Psoas muscle (tissue), 8 donors: ENCODE data around the gene SP9. TPM values are rescaled to one million over a fixed set of nuclear protein-coding genes. Genes with fewer than 3 reads are reported as not detected.

Experiments
- ATAC-seq, 4 donors: fragments of 200-7000 bp; cut with Tn5 transposase; one replicate each; pipeline ENCODE4 v1.9.1; 2020; ENCODE audit warnings: moderate library complexity in 3 of 4, mild to moderate bottlenecking in 2 of 4
- DNase-seq, 2 donors: peaks; one replicate each; pipeline ENCODE4 v3.0.0-alpha.2; 2020
- H3K27ac ChIP-seq: fragments of 200-600 bp; one replicate; pipeline ENCODE4 v1.8.0; 2022
- H3K27me3 ChIP-seq, 3 donors: fragments of 200-600 bp in 1 of 3; one replicate each; pipeline versions ENCODE4 v1.6.1 to v1.8.0; 2013 to 2022; ENCODE audit warnings: low read length in 2 of 3, mild to moderate bottlenecking in 2 of 3, moderate library complexity in 1 of 3; ENCODE audit not compliant: insufficient read depth in 3 of 3
- H3K36me3 ChIP-seq, 2 donors: fragments of 200-600 bp in 1 of 2; one replicate each; pipeline versions ENCODE4 v1.6.1 to v1.8.0; 2013 to 2022; ENCODE audit warnings: low read depth in 1 of 2, mild to moderate bottlenecking in 1 of 2, moderate library complexity in 1 of 2; ENCODE audit not compliant: insufficient read depth in 1 of 2
- H3K4me1 ChIP-seq: fragments of 200-600 bp; one replicate; pipeline ENCODE4 v1.8.0; 2022
- H3K4me3 ChIP-seq: fragments of 200-600 bp; one replicate; pipeline ENCODE4 v1.8.0; 2022; ENCODE audit warnings: mild to moderate bottlenecking
- H3K9me3 ChIP-seq: fragments of 200-600 bp; one replicate; pipeline ENCODE4 v1.8.0; 2022
- WGBS, 3 donors: extraction: QIAGEN DNeasy Blood & Tissue Kit; methylation state at CpG; one replicate each; pipeline versions ENCODE4 v1.1.6 to v1.1.7; 2013; 5-methylcytosine and 5-hydroxymethylcytosine counted together
- intact Hi-C, 2 donors: fragments of 100-400 bp; cut with DNase I; formaldehyde crosslinking; loops; one replicate each; pipeline versions ENCODE4 v1.11.0 to v1.14.2; 2022
- polyA plus RNA-seq, 3 donors: library from polyadenylated mRNA; stranded (reverse); fragments of 200-250 nt; gene quantifications; one replicate each; pipeline ENCODE4 v1.2.3, GENCODE V29; 2013
- total RNA-seq, 4 donors: library from RNA; stranded (reverse); fragmentation: NEBNext Ultra II Directional in 2 of 4; extraction: Animal tissue kit (Norgen Biotek cat#: 25700) in 2 of 4; gene quantifications; one replicate each; pipeline versions ENCODE4 v1.2.1 to v1.2.4, GENCODE V29; 2021 to 2023
- TF ChIP-seq, protein P1 (sequence below): fragments of 200-600 bp; IDR thresholded peaks from one replicate; pipeline ENCODE4 v1.8.0; 2022; ENCODE audit warnings: antibody characterized with exemption
- donor health status: healthy with polysubstance abuse.
- donor health status: DM: no; HTN: no; CAD: no; lungs with moderate emphysema.
- donor health status: Bipolar disorder and iron deficiency.
- donor health status: healthy.
- donor health status: DM: yes; HTN: yes; CAD: no.
- donor health status: DM: no; HTN: no; CAD: no.
- donor health status: DM: no; HTN: no; CAD: no.
- donor health status: DM: yes; HTN: yes; CAD: no.

SP9 gene
- total and polyA plus RNA-seq, 7 donors, result 0.03 to 0.95 (median 0.36) TPM; not detected in 3

DNA sequence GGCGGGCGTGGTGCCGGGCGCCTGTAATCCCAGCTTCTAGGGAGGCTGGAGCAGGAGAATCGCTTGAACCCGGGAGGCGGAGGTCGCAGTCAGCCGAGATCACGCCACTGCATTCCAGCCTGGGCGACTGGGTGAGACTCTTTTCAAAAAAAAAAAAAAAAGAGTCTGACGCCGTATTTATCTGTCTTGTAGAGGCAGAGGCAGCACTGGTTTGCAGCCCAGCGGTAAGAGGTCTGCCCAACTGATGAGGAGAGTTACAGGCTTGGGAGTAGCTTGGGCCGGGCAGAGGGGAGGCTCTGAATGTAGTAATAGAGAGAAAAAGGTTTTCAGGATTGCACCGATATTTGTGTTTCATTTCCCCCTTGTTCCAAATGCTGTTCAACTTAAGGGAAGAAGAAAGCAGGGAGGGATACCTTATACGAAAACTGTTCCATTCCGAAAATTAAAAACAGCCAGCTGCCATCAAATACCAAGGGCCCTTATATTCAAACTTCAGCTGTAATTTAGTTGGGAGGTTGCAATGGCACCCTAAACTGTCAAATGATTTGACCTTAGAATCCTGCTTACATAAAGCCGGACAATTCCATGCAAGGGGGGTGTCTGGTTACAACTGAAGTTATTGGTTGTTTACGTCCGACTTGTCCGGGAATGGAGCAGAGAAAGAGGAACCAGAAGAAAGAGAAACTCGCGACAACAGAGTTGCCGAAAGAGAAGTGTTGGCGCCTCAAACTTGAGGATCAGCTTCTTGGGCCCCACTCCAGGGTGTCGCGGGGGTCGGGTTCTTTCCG, 9.2 kb upstream of the SP9 start:
- ATAC-seq (peak in 1 of 4 donors; percentile 14), DNase-seq (no peak)
- TF ChIP-seq, protein P1, sequence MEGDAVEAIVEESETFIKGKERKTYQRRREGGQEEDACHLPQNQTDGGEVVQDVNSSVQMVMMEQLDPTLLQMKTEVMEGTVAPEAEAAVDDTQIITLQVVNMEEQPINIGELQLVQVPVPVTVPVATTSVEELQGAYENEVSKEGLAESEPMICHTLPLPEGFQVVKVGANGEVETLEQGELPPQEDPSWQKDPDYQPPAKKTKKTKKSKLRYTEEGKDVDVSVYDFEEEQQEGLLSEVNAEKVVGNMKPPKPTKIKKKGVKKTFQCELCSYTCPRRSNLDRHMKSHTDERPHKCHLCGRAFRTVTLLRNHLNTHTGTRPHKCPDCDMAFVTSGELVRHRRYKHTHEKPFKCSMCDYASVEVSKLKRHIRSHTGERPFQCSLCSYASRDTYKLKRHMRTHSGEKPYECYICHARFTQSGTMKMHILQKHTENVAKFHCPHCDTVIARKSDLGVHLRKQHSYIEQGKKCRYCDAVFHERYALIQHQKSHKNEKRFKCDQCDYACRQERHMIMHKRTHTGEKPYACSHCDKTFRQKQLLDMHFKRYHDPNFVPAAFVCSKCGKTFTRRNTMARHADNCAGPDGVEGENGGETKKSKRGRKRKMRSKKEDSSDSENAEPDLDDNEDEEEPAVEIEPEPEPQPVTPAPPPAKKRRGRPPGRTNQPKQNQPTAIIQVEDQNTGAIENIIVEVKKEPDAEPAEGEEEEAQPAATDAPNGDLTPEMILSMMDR, result no peak
- Histone ChIP-seq H3K27ac (no peak overlapping the region), H3K4me3 (peak overlapping the region; percentile 75), H3K9me3 (no peaks in the 10 kb centered on the region), H3K4me1 (peaks cover 13% of the 10 kb centered on the region), H3K27me3 (peaks cover 0 to 43% (median 14%) of the 10 kb centered on the region in 3 donors), H3K36me3 (no peaks in the 10 kb centered on the region)
- intact Hi-C loops, result no loop called here
- WGBS, 3 donors, result 57 to 60% (median 58%) methylated on average over 30 of the region's 30 CpGs

DNA sequence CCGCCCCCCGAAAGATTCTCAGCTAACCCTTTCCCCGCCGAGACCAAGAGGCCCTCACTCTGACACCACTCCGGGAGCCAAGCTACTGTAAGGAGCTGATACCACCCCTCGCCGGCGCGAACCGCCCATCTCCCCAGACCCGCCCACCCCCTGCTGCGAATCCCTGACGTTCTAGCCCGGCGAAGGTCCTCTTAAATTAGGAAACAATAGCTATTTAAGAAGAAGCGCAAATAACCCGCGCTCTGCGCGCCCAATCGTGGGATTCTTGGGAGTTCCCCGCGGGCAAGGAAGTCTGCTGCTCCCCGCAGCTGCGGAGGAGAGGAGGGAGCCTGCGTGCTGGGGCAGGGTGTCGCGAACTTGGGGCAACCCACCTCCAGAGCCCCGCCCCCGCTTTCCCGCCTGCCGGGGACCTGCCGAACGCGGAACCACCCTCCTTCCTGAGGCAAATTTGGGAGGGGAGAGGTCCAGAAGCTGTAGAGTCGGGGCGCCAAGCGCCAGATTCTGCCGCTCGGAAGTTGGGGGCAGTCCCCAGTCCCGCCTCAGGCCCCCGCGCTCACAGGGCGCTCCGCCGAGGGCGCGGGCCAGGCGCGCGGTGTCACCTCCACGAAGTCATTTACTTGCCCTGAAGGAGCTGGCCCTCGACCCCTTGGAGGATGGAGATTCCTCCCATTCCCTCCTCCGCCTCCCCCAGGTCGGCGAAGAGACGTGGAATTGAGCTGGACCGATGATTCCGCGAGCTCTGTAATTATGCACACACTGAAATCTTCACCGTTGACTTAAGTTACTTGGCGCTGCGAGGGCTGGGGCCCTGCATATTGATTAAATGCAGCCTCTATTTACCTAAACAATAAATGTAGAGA, 8.4 kb upstream of the SP9 start:
- ATAC-seq, result peak; percentile 38 to 71 (median 48)
- peak overlapping the region; percentile 75 for H3K4me3 ChIP-seq
- intact Hi-C loops, result no loop called here
- H3K27me3 ChIP-seq, result peaks cover 0 to 50% (median 15%) of the 10 kb centered on the region in 3 donors
- TF ChIP-seq, protein P1, result no peak
- peaks cover 13% of the 10 kb centered on the region for H3K4me1 ChIP-seq
- H3K9me3 ChIP-seq, result no peaks in the 10 kb centered on the region
- H3K36me3 ChIP-seq, result no peaks in the 10 kb centered on the region
- peak; percentile 16 to 57 for DNase-seq
- no peak overlapping the region for H3K27ac ChIP-seq
- WGBS, 3 donors, result 1% methylated on average over 51 to 63 of the region's 63 CpGs

DNA sequence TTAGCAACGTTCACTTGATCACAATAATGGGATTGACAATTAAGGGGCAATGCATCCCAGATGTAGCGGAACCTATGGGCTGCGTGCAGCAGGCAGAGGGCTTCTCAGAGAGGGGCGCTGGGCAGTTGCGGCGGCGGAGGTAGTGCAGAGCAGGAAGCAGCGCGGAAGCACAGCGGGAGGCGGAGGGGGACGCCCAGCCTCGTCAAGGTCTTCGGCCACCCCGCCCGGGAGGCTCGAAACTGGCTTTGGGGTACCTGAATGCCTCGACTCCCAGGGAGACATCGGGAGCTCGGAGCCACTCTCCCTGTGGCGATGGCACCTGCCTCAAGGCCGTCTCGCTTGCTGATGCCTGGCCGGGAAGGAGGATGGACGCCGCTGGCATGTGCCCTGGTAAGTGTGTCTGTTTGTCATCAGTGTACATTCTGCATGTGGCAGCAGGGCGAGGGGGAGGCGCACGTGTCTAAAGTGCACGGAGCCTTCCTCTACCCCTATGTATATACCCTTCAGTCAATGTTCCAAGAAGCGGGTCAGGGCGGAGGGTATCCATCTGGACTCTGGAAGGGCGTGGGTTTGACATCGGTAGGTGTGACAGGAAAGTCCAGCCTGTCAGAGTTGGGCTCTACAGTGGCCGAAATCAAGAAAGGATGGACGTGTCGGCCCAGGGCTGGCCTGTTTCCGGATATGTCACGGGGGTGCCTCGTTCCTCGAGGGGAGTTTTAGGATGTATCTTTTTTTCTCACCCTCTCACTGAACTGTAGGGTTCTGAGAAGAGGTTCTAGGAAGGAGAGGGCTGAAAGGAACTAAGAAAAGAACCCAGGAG, 7.5 kb upstream of the SP9 start:
- H3K27me3 ChIP-seq, result peaks cover 0 to 58% (median 15%) of the 10 kb centered on the region in 3 donors
- 16 to 19% (median 18%) methylated on average over 38 to 41 of the region's 41 CpGs for WGBS, 3 donors
- H3K4me1 ChIP-seq, result peaks cover 13% of the 10 kb centered on the region

DNA sequence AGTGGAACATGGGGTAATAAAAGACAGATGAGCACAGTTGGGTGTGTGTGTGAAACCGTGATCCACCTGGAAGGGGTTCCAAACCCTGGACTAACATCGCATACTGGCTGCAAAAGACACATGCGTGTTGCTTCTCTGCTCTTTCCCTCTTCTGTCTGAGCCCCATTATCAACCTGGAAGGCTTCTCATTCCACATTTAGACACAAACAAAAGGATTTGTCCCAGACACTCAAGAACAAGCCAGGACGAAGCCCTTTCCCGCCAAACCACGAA, 7.0 kb upstream of the SP9 start:
- TF ChIP-seq, protein P1, result no peak
- no peak for DNase-seq
- intact Hi-C loops, result no loop called here
- Histone ChIP-seq H3K4me1 (peaks cover 13% of the 10 kb centered on the region), H3K27ac (no peak overlapping the region), H3K4me3 (no peak overlapping the region), H3K36me3 (no peaks in the 10 kb centered on the region), H3K27me3 (peaks cover 0 to 64% (median 18%) of the 10 kb centered on the region in 3 donors), H3K9me3 (no peaks in the 10 kb centered on the region)
- 50 to 65% (median 54%) methylated on average over 6 of the region's 6 CpGs for WGBS, 3 donors
- ATAC-seq, result no peak

More for the DNA sequence above, 7.5 kb upstream of the SP9 start:
- intact Hi-C loops, result no loop called here
- ATAC-seq (peak in 1 of 4 donors; percentile 63), DNase-seq (no peak)
- Histone ChIP-seq H3K9me3 (no peaks in the 10 kb centered on the region), H3K4me3 (peak overlapping the region; percentile 75), H3K36me3 (no peaks in the 10 kb centered on the region), H3K27ac (no peak overlapping the region)
- TF ChIP-seq, protein P1, result no peak
